Muscle of leg (tissue), 11 donors: ENCODE measurements around the gene SUMO3. TPM values are rescaled to one million over a fixed set of nuclear protein-coding genes. Genes with fewer than 3 reads are reported as not detected.

Experiments
- DNase-seq: peaks from one replicate; pipeline ENCODE4 v3.0.0; 2013
- H3K27ac ChIP-seq: one replicate; pipeline ENCODE4 v1.5.1; 2013; ENCODE audit warnings: mild to moderate bottlenecking, low read length, control low read depth
- H3K27me3 ChIP-seq: one replicate; pipeline ENCODE4 v1.6.1; 2013; ENCODE audit warnings: low read length; ENCODE audit not compliant: control insufficient read depth, insufficient read depth
- H3K36me3 ChIP-seq: one replicate; pipeline ENCODE4 v1.6.1; 2013; ENCODE audit warnings: low read length; ENCODE audit not compliant: control insufficient read depth, insufficient read depth
- H3K4me1 ChIP-seq: one replicate; pipeline ENCODE4 v1.6.1; 2013; ENCODE audit warnings: low read length; ENCODE audit not compliant: control insufficient read depth, insufficient read depth
- H3K4me3 ChIP-seq: one replicate; pipeline ENCODE4 v1.5.1; 2013; ENCODE audit warnings: low read length, control low read depth
- H3K9me3 ChIP-seq: replicated peaks from 2 replicates; pipeline ENCODE4 v1.6.1; 2013; ENCODE audit warnings: low read depth, low read length; ENCODE audit not compliant: control insufficient read depth
- WGBS: methylation state at CpG from one replicate; pipeline ENCODE4 v1.1.5; 2013; ENCODE audit warnings: missing lambda C conversion rate; ENCODE audit not compliant: insufficient coverage; 5-methylcytosine and 5-hydroxymethylcytosine counted together
- polyA plus RNA-seq, 8 donors: library from polyadenylated mRNA; unstranded; fragments of 120-200 nt; gene quantifications; one replicate each; pipeline versions ENCODE4 v1.2.1 to v1.2.3, GENCODE V29; 2013; ENCODE audit warnings: inconsistent platforms in 1 of 8, low replicate concordance in 1 of 8; ENCODE audit not compliant: insufficient read length in 8 of 8, insufficient read depth in 1 of 8
- total RNA-seq: library from RNA; stranded (reverse); fragments of 120-200 nt; gene quantifications from one replicate; pipeline ENCODE4 v1.2.4, GENCODE V29; 2013

The SUMO3 gene
- total and polyA plus RNA-seq, 9 donors: 51.7 to 82.5 (median 72.0) TPM

- Histone ChIP-seq H3K27ac (no peak overlapping the region), H3K4me3 (no peak overlapping the region), H3K4me1 (peaks cover 3% of the 10 kb centered on the region), H3K9me3 (peaks cover 16% of the 10 kb centered on the region), H3K27me3 (peaks cover 4% of the 10 kb centered on the region), H3K36me3 (no peaks in the 10 kb centered on the region)
- no CpG with 5 or more reads among the region's 7 CpGs for WGBS
- DNase-seq: no peak
These were observed 13.5 kb upstream of the SUMO3 start for GRCh38 chr21:44831227-44831860.

DNA sequence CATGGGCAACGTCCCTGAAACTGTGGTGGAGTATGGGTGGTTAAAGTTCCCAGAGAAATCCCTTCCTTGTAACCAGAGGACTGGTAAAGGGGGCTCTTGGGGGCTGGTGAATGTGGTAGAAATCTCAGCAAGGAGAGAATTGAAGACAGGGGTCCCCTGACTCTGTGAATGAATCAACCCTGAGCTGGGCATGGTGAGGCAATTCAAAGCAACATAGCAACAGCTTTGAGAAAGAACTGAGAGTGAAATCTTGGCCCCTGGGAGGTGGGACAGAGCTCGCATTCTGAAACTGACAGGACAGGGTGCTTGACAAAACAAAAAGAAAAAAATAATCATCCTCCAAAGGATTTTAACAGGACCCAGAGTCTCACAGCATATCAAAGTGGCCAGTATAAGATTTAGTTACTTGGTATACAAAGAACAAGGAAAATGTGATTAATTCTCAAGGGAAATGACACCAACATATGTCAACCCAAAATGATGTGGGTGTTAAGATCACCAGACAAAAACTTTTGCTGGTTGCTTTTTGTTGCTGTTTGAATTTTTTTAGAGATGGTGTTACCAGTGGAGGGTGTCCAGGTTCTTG is 11.7 kb upstream of the SUMO3 start:
- no peak overlapping the region for H3K4me3 ChIP-seq
- DNase-seq: no peak
- H3K27ac ChIP-seq: no peak overlapping the region
- peaks cover 16% of the 10 kb centered on the region for H3K9me3 ChIP-seq
- WGBS: no CpG with 5 or more reads among the region's 2 CpGs
- no peaks in the 10 kb centered on the region for H3K4me1 ChIP-seq
- H3K36me3 ChIP-seq: no peaks in the 10 kb centered on the region
- H3K27me3 ChIP-seq: peaks cover 4% of the 10 kb centered on the region

DNA sequence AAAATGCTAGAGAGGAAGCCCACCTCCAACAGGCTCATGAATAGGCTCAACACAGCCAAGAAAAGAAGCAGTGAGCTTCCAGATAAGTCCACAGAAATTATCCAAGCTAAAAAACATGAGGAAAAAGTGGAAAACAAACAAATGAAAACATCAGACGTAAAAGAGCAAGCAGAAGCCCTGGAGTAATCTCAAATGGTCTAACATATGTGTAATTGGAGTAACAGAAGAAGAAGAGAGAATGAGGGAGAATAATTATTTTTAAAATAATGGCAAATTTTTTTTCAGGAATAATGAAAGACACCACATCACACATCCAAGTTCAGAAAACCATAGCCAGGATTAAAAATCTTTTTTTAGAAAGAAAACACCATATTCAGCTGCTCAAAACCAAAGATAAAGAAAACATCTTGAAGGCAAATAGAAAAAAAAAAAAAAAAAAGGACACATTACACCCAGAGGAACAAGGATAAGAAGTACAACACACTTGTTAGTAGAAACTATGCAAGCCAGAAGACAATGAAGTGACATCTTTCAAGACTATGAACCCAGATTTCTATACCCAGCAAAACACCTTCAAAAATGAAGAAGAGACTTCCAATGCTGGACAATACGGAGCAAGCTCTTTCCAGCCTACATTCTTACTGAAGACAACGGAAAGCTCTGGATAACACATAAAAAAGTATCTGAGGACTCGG is 10.6 kb upstream of the SUMO3 start:
- H3K36me3 ChIP-seq: no peaks in the 10 kb centered on the region
- no peak for DNase-seq
- no peak overlapping the region for H3K27ac ChIP-seq
- peaks cover 4% of the 10 kb centered on the region for H3K27me3 ChIP-seq
- H3K4me1 ChIP-seq: no peaks in the 10 kb centered on the region
- H3K9me3 ChIP-seq: peaks cover 20% of the 10 kb centered on the region
- no CpG with 5 or more reads among the region's 4 CpGs for WGBS
- no peak overlapping the region for H3K4me3 ChIP-seq

DNA sequence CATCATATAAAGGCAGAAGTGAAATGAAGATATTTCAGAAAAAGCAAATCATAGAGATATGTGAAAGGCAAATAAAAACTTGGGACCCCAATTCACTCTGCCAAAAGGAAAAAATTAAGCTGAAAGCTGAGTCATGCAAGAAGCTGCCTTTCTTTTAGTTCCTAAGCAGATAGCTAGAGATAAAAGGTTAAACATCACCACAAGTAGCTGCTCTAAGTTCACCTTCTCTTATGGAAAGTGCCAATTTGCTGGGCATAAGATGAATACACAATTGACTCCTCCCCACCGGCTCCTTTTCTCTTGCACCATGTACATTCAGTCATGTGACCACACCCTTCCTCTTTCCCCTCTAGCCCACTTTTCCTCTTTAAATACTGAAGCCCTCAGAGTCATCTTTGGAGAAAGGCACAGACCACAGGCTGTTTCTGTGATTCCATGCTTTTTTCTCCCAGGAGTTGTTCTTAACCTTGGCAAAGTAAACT is 5.4 kb upstream of the SUMO3 start:
- H3K27ac ChIP-seq: no peak overlapping the region
- no peak overlapping the region for H3K4me3 ChIP-seq
- peaks cover 5% of the 10 kb centered on the region for H3K27me3 ChIP-seq
- H3K36me3 ChIP-seq: no peaks in the 10 kb centered on the region
- no peak for DNase-seq
- peaks cover 46% of the 10 kb centered on the region for H3K9me3 ChIP-seq
- no peaks in the 10 kb centered on the region for H3K4me1 ChIP-seq
- no CpG with 5 or more reads among the region's 1 CpG for WGBS

DNA sequence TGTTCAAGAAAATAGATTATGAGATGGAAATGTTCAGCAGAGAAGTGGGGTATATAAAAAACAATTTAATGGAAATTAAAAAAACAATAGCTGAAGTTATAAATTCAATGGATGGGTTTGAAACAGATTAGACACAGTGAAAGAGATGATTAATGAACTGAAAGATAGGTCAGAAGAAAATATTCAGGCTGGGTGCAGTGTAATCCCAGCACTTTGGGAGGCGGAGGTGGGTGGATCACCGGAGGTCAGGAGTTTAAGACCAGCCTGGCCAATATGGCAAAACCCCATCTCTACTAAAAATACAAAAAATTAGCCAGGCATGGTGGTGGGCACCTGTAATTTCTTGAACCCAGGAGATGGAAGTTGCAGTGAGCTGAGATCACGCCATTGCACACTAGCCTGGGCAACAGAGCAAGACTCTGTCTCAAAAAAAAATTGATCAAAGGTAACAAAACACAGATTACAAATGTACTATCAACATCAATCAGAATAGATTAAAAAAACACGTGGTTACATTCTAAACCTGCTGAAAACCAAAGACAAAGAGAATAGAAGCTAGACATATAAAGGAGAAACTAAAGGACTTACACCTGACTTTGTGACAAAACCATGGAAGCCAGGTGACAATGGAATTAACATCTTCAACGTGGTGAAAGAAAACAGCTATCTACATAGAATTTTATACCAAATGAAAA is 4.8 kb upstream of the SUMO3 start:
- no peak overlapping the region for H3K4me3 ChIP-seq
- no CpG with 5 or more reads among the region's 5 CpGs for WGBS
- H3K36me3 ChIP-seq: no peaks in the 10 kb centered on the region
- DNase-seq: no peak
- H3K27me3 ChIP-seq: peaks cover 5% of the 10 kb centered on the region
- peaks cover 40% of the 10 kb centered on the region for H3K9me3 ChIP-seq
- no peaks in the 10 kb centered on the region for H3K4me1 ChIP-seq
- no peak overlapping the region for H3K27ac ChIP-seq

- DNase-seq: no peak
- H3K9me3 ChIP-seq: peaks cover 36% of the 10 kb centered on the region
- WGBS: no CpG with 5 or more reads among the region's 3 CpGs
These were observed 3.0 kb upstream of the SUMO3 start for GRCh38 chr21:44820851-44821250.

DNA sequence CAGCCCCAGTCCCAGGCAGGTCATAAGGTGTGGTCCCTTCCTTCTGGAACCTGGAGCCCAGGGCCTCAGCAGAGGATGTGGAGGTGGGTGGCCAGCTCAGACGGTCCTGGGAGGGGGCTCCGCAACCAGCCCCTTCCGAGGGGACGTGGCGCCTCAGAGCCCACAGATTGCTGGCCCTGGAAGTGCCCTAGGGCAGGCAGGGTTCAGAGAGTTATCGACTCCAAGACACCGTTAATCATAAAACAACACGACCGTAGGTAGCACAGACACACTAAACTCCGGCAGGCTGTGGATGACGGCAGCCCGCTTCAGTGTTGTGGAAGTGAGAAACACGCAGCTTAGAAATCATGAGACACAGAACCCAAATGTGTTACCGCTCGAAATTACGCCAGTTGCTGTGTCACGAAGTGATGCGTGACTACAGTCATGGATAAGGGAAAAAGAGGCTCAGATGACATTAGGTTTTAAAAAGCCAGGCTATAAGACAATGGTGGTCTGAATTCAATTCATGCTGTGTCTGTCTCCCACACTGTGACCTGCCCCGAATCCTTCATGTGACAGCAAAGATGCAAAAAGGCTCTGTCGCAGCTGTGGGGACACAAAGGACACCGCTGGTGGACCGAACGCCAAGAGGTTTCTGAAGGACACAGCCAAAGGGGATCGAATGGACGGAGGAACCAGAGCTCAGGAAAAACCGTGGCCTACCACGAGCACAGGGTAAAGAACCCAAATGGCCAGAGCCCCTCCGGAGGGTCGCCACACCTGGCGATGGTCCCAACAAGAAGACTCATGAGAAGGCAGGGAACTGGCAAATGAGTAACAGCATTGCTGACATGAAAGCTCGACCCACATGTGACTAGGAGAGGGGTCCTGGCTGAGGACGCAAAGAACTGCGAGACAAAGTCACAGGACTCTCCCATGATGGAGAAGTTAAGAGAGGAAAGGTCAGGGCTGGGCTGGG is 1.7 kb upstream of the SUMO3 start:
- Histone ChIP-seq H3K4me3 (no peak overlapping the region), H3K9me3 (peaks cover 36% of the 10 kb centered on the region)

More at GRCh38 chr21:44820851-44821250, 3.0 kb upstream of the SUMO3 start:
- H3K4me1 ChIP-seq: peaks cover 8% of the 10 kb centered on the region
- peaks cover 2% of the 10 kb centered on the region for H3K27me3 ChIP-seq
- no peak overlapping the region for H3K4me3 ChIP-seq
- no peak overlapping the region for H3K27ac ChIP-seq
- no peaks in the 10 kb centered on the region for H3K36me3 ChIP-seq

GRCh38 chr21:44818640-44819011 is 764 bp upstream of the SUMO3 start:
- no peak for DNase-seq
- Histone ChIP-seq H3K4me1 (peaks cover 8% of the 10 kb centered on the region), H3K36me3 (peaks cover 3% of the 10 kb centered on the region), H3K27ac (no peak overlapping the region), H3K9me3 (peaks cover 33% of the 10 kb centered on the region), H3K4me3 (peak overlapping the region; percentile 51), H3K27me3 (peaks cover 2% of the 10 kb centered on the region)
- WGBS: 50% methylated on average over 37 of the region's 37 CpGs

More for the DNA sequence above, 1.7 kb upstream of the SUMO3 start:
- Histone ChIP-seq H3K36me3 (peaks cover 2% of the 10 kb centered on the region), H3K27ac (no peak overlapping the region), H3K27me3 (peaks cover 2% of the 10 kb centered on the region), H3K4me1 (peaks cover 8% of the 10 kb centered on the region)
- WGBS: 93% methylated on average over 29 of the region's 33 CpGs
- peak; percentile 16 for DNase-seq

GRCh38 chr21:44817506-44817880 is 369 bp downstream of the SUMO3 start:
- Histone ChIP-seq H3K36me3 (peaks cover 14% of the 10 kb centered on the region), H3K9me3 (peaks cover 23% of the 10 kb centered on the region), H3K4me1 (peaks cover 8% of the 10 kb centered on the region), H3K27me3 (peaks cover 2% of the 10 kb centered on the region), H3K27ac (no peak overlapping the region), H3K4me3 (peak overlapping the region; percentile 66)
- DNase-seq: peak; percentile 94
- WGBS: 1% methylated on average over 25 of the region's 43 CpGs
